HepG2 (cell line): ENCODE data around the gene RELB. TPM values are rescaled to one million over a fixed set of nuclear protein-coding genes. Genes with fewer than 3 reads are reported as not detected.
A peak's percentile ranks its signal among the peaks of the same experiment; 100 is the strongest.

Source experiments
- HES4 ChIP-seq: sonication (generic); formaldehyde crosslinking; IDR thresholded peaks from 2 replicates; pipeline ENCODE4 v1.9.0; 2021; ENCODE audit warnings: mild to moderate bottlenecking, missing genetic modification reagents, borderline replicate concordance
- HMG20B ChIP-seq: conservative IDR thresholded peaks from 2 replicates; pipeline ENCODE4 v1.6.1; 2016; ENCODE audit warnings: missing genetic modification reagents, missing compliant biosample characterization
- IKZF1 ChIP-seq: fragments of 450-650 bp; IDR thresholded peaks from 2 replicates; pipeline ENCODE4 v1.7.1; 2016
- IKZF4 ChIP-seq: sonication (generic); formaldehyde crosslinking; IDR thresholded peaks from 2 replicates; pipeline ENCODE4 v1.5.1; 2020; ENCODE audit warnings: borderline replicate concordance, mild to moderate bottlenecking, low read depth, missing genetic modification reagents; ENCODE audit errors: not compliant biosample characterization
- IKZF5 ChIP-seq: IDR thresholded peaks from 2 replicates; pipeline ENCODE4 v1.6.1; 2018; ENCODE audit warnings: missing genetic modification reagents, mild to moderate bottlenecking, missing compliant biosample characterization
- PCBP2 ChIP-seq: fragments of 200-400 bp; formaldehyde crosslinking; optimal IDR thresholded peaks from 2 replicates; pipeline ENCODE3; 2018; ENCODE audit warnings: low read length, low read depth; ENCODE audit not compliant: poor library complexity, severe bottlenecking
- RFX5 ChIP-seq: IDR thresholded peaks from 2 replicates; pipeline ENCODE4 v1.6.1; 2011; ENCODE audit warnings: low read depth, low read length, improper control_type of control experiment
- SP1 ChIP-seq, 2 experiments: fragments of 450-650 bp in 1 of 2; sonication (generic) in 1 of 2; formaldehyde crosslinking in 1 of 2; IDR thresholded peaks; 2 replicates each; pipeline versions ENCODE4 v1.4.0 to v1.6.1; 2016 to 2020; ENCODE audit warnings: missing genetic modification reagents in 1 of 2
- STAT6 ChIP-seq: sonication (generic); formaldehyde crosslinking; IDR thresholded peaks from 2 replicates; pipeline ENCODE4 v1.4.0; 2020; ENCODE audit warnings: missing genetic modification reagents, mild to moderate bottlenecking, borderline replicate concordance
- ZBTB3 ChIP-seq: sonication (generic); formaldehyde crosslinking; IDR thresholded peaks from 2 replicates; pipeline ENCODE4 v1.4.0; 2020; ENCODE audit warnings: low read depth, mild to moderate bottlenecking, moderate library complexity, missing genetic modification reagents, borderline replicate concordance
- ZFP91 ChIP-seq: sonication (generic); formaldehyde crosslinking; IDR thresholded peaks from 2 replicates; pipeline ENCODE4 v1.9.0; 2022; ENCODE audit warnings: missing genetic modification reagents, mild to moderate bottlenecking, borderline replicate concordance
- ZNF142 ChIP-seq: sonication (generic); formaldehyde crosslinking; IDR thresholded peaks from 2 replicates; pipeline ENCODE4 v1.4.0; 2020; ENCODE audit warnings: missing genetic modification reagents
- ZNF570 ChIP-seq: sonication (generic); formaldehyde crosslinking; IDR thresholded peaks from 2 replicates; pipeline ENCODE4 v1.4.0; 2020; ENCODE audit warnings: mild to moderate bottlenecking, missing genetic modification reagents, borderline replicate concordance
- ZNF674 ChIP-seq: sonication (generic); formaldehyde crosslinking; IDR thresholded peaks from 2 replicates; pipeline ENCODE4 v1.5.0; 2020; ENCODE audit warnings: low read depth, mild to moderate bottlenecking, missing genetic modification reagents
- ZNF772 ChIP-seq: sonication (generic); formaldehyde crosslinking; IDR thresholded peaks from 2 replicates; pipeline ENCODE4 v1.5.0; 2020; ENCODE audit warnings: mild to moderate bottlenecking, missing genetic modification reagents
- polyA plus RNA-seq, 8 experiments: library from polyadenylated mRNA; depleted of rRNA in 3 of 8; stranded (reverse) in 7 of 8; unstranded in 1 of 8; fragments of >200 nt; fragmentation: Illumina TruSeq in 4 of 8; extraction: Trizol in 4 of 8; gene quantifications; 2 replicates each; pipeline versions ENCODE4 v1.2.1 to v1.2.3, GENCODE V29; 2011 to 2016; ENCODE audit warnings: low read depth in 4 of 8, missing spikeins in 1 of 8, mixed read lengths in 1 of 8; ENCODE audit not compliant: insufficient read depth in 1 of 8
- total RNA-seq, 5 experiments: library from RNA; depleted of rRNA; stranded (reverse); fragments of >200 nt; fragmentation: Illumina TruSeq; extraction: Trizol; gene quantifications; 2 replicates each; pipeline ENCODE4 v1.2.3, GENCODE V29; 2016; ENCODE audit warnings: low read depth in 1 of 5

The RELB gene
- total and polyA plus RNA-seq, 2 of the 13 experiments (the other 11 are each of a cell fraction or from before 2014, with no cell fraction given): 1.9 to 3.5 TPM

GRCh38 chr19:45079063-45079910 lies 78.0 kb downstream of the RELB start, which contains the start of gene GEMIN7 (continued):
- TF ChIP-seq ZNF142 (CRISPR knock-in tag) (no peak; the same call in 1 of the 2 replicates), ZNF674 (CRISPR knock-in tag) (no peak), RFX5 (no peak), IKZF1 (no peak), PCBP2 (no peak), ZNF570 (CRISPR knock-in tag) (no peak), ZFP91 (CRISPR knock-in tag) (peak; percentile 95), STAT6 (CRISPR knock-in tag) (no peak; the same call in 1 of the 2 replicates), IKZF4 (CRISPR knock-in tag) (peak; percentile 94), HMG20B (CRISPR knock-in tag) (no peak), SP1 (IDR thresholded peaks at IDR 0.05) (no peak), SP1 (CRISPR knock-in tag; IDR thresholded peaks at IDR 0.05) (peak; percentile 69), IKZF5 (CRISPR knock-in tag) (peak; percentile 76), HES4 (CRISPR knock-in tag) (peak; percentile 96), ZBTB3 (CRISPR knock-in tag) (no peak), ZNF772 (CRISPR knock-in tag) (no peak; the same call in 1 of the 2 replicates)
